ENCODE results near the gene CREBL2.
"Not testable (repeated sequence)": the region's sequence is repeated elsewhere in the genome, so short reads cannot be mapped to it uniquely, and the experiment has no call there.

Gene CREBL2

DNA sequence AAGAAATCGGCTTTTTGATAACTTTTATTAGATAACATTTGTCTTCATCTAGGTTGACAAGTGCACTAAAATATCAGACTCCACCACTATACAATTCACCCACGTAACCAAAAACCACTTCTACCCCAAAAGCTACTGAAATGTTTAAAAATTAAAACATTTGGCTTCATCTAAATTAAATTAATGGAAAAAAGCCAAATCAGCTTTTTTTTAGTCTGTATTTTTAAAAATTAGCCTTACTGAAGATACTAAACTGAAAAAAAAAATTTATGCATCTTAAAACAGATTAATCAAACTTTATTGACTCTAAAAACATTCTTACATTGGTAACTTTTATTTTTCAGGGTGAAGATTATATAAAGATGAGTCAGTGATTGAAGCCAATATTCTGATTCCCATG is 30.0 kb downstream of the CREBL2 start:
- no peak for DNase-seq

- no peak for DNase-seq
These were observed 31.2 kb downstream of the CREBL2 start for GRCh38 chr12:12642916-12643315.

DNA sequence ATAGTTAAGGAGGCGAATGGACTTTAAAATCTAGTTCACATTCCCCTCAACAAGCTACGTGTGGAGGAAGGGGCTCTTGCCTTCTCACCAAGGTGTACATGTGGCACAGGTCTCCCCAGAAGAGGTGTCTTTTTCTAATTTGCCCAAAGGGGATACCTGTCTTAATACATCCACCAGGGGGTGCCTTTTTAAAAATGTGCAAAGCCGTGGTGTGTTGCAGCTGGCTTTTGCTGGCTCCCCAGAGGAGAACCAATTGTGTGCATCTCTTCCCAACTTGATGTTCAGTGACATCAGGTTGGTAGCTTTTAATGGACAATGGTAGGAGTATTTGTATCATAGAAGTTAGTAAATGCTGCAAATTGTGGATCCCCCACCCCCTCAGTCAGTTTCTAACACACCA is 33.8 kb downstream of the CREBL2 start:
- peak; percentile 41 to 46 for DNase-seq

DNA sequence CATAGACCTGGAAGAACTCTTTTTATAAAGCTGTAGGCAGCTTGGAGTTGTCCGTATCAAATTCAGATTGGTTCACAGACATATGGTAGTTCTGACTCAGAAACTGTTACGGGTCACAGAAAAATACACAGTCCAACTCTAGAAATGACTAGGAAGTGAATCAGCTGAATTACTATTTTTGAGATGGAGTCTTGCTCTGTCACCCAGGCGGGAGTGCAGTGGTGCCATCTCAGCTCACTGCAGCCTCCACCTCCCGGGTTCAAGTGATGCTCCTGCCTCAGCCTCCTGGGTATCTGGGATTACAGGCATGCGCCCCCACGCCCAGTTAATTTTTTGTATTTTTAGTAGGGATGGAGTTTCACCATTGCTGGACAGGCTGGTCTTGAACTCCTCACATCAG is 34.3 kb downstream of the CREBL2 start:
- DNase-seq = peak; percentile 33 to 41

DNA sequence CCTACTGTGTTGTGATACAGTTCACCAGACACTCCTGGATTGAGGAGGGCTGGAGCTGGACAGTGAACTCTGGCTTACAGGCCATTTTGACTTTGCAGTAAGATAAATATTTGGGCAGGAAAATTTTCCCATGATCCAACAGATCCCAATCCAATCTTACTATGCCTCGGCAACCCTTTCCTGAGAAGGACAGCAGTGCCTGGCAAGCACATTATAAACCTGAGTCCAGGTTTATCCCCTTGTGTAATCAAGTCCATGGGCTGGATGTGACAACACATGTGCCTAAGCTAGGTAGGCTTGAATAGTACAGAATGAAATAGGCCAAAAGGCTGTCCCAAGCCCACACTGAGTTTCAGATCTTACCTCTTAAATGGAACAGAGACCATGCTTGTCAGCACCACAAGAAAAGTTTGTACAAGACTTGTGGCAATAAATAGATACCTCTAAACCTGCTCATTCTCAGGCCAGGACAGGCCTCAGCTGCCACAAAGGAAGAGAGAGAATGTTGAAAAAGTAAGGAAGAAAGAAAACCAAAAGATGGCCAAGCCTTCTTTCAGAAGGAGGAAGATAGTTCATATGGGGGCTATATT is 34.9 kb downstream of the CREBL2 start:
- DNase-seq = no peak

DNA sequence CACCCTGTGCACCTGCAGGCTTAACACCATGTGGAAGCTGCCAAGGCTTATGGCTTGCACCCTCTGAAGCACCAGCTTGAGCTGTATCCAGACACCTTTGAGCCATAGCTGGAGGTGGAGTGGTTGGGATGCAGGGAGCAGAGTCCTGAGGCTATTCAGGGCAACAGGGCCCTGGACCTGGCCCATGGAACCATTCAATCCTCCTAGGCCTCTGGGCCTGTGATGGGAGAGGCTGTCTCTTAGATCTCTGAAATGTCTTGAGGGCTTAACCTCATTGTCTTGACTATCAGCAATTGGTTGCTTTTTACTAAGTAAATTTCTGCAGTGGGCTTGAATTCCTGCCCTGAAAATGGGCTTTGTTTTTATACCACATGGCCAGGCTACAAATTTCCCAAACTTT is 36.6 kb downstream of the CREBL2 start:
- no peak for DNase-seq

- DNase-seq = no peak
These were observed 37.4 kb downstream of the CREBL2 start for GRCh38 chr12:12648951-12649650.

- DNase-seq = no peak
These were observed 40.1 kb downstream of the CREBL2 start for GRCh38 chr12:12651752-12652151.

- not testable (repeated sequence) for DNase-seq
These were observed 41.0 kb downstream of the CREBL2 start for GRCh38 chr12:12652704-12653103.

GRCh38 chr12:12653922-12654321 is 42.2 kb downstream of the CREBL2 start:
- no peak for DNase-seq

- no peak for DNase-seq
These were observed 43.2 kb downstream of the CREBL2 start for GRCh38 chr12:12654691-12655460.

GRCh38 chr12:12660201-12660600 is 48.5 kb downstream of the CREBL2 start:
- no peak for DNase-seq

GRCh38 chr12:12661086-12661856 is 49.6 kb downstream of the CREBL2 start:
- no peak for DNase-seq

DNA sequence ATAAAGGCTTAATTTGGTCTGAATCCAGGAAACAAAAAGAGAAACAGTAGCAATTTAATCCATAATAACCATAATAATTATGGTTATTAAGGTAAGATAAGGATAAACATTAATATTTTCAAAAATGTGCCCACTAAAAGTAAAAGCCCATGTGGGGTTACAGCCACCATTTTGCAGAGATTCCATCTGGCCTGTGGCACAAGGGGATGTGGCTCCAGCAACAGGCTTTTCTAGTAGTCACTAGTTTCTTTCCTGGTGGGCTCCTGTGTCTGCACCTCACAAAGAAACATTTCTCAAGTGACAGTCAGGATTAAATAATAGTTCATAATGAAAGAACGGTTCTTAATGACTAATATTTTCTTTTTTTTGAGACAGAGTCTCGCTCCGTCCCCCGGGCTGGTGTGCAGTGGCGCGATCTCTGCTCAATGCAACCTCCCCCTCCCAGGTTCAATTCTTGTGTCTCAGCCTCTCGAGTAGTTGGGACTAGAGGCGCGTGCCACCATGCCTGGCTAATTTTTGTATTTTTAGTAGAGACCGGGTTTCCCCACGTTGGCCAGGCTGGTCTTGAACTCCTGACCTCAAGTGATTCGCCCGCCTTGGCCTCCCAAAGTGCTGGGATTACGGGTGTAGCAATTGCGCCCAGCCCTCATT is 52.1 kb downstream of the CREBL2 start:
- no peak for DNase-seq

GRCh38 chr12:12665194-12665593 is 53.5 kb downstream of the CREBL2 start:
- no peak for DNase-seq

- DNase-seq = no peak
These were observed 56.3 kb downstream of the CREBL2 start for GRCh38 chr12:12668005-12668404.

DNA sequence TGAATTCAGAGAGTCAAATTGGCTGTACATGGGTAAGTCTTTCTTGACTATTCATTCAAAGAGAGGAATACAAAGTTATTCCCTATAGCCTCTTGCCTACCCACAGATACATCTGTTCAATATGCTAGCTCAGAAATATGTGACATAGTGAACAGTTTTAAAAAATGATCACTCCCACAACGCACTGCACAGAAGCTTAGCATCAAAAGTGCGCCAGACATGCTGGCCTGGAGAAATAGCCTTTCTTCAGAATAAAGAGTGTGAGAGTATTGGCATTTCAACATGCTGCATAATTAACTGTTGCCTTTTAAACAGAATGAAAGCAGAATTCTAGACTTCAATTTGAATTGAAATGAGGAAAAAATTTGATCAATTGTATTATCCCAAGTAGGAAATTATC is 57.3 kb downstream of the CREBL2 start:
- DNase-seq = no peak

DNA sequence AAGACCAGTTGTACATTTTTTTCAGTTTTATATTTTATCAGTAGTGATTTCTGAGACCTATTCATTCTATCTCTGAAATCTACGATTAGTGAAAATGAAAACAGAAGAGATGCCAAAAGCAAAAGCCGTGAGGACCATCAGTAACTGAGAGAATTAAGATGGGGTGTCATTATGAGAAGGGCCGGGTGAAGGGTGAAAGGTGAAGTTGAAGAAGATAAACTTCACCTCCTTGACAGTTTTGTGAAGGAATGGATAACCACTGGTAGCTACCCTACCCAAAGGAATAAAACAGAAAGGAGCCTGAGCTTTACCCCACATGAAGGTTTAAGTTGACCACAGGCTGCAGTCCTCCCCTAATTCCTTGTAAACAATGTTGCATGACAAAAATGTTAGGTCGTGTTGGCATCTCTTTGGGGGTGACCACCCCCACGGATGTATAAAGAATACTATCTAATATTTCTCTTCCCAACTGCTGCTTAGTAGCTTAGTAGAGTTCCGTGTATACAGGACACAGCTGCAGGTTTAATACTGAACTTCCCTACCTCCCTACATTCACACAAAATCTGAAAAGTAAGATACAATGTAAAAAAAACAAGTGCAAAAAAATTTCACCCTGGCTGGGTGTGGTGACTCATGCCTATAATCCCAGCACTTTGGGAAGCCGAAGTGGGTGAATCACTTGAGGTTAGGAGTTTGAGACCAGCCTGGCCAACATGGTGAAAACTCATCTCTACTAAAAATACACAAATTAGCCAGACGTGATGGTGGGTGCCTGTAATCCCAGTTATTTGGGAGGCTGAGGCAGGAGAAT is 60.4 kb downstream of the CREBL2 start:
- DNase-seq = no peak

GRCh38 chr12:12673296-12673695 is 61.6 kb downstream of the CREBL2 start:
- peak; percentile 33 to 54 for DNase-seq

GRCh38 chr12:12676605-12677004 is 64.9 kb downstream of the CREBL2 start:
- no peak for DNase-seq

DNA sequence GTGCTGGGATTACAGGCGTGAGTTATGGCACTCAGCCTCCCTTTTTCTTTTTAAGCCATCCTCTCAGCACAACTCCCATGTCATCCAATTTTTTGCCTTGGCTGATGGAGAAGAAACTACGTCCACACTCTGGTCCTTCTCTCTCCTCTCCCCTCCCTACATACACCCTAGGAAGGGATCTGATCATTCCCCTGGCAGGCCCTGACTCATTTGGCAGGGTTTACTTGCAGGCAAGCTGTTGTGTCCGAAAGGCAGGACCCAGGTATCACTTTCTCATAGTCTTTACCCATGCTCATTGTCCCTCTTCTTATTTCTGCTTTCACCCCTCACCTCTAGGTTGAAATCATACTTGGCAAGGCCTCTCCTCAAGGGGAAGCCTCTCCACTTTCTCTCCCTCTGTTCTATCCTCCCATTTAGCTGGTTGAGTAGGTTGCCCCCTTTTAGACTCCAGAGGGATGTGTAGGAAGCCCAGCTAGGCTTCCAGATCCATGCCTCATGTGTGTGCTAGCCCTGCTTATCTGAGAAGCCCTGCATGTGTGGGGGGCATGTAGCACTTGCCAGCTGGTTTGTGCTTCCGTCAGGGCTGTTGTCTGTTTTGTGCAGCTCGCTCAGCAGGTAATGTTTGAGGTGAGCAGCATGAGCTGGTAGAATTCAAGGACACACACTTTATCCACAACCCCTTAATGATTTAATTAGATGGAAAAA is 69.5 kb downstream of the CREBL2 start:
- no peak for DNase-seq

All from activated T-cell treated with anti-CD3 and anti-CD28 coated beads, Interleukin-2, amount 50 U/mL, for 48 hours (primary cell).